GM18502 (cell line): Measurements from ENCODE around the gene PDZK1IP1.

ENCODE experiments used
- ATAC-seq: cut with Tn5 transposase; IDR thresholded peaks from one replicate; pipeline ENCODE4 v1.9.1; 2021; ENCODE audit warnings: mild to moderate bottlenecking; ENCODE audit not compliant: unreplicated experiment, poor library complexity

Gene PDZK1IP1

GRCh38 chr1:47189844-47190508 is at the start of gene PDZK1IP1:
Gene PDZK1IP1, minus strand, starts transcription at chr1:47190036. Its CDS starts 104 bp downstream, at chr1:47189932.
- ATAC-seq: no peak

- no peak for ATAC-seq
Observed at GRCh38 chr1:47238935-47239592, 49.2 kb upstream of the PDZK1IP1 start.

- ATAC-seq: no peak
Observed at GRCh38 chr1:47235806-47236205, 46.0 kb upstream of the PDZK1IP1 start.

GRCh38 chr1:47235241-47235681 is 45.4 kb upstream of the PDZK1IP1 start:
- ATAC-seq: no peak

GRCh38 chr1:47233186-47233585 is 43.4 kb upstream of the PDZK1IP1 start:
- ATAC-seq: no peak

- ATAC-seq: no peak
Observed at GRCh38 chr1:47232187-47232874, 42.5 kb upstream of the PDZK1IP1 start, which contains the start of gene TAL1. Gene TAL1, minus strand, starts transcription at chr1:47232225. Its CDS starts 6,337 bp downstream, at chr1:47225888.

- no peak for ATAC-seq
Observed at GRCh38 chr1:47231301-47232186, 41.7 kb upstream of the PDZK1IP1 start.

GRCh38 chr1:47230692-47231300 is 41.0 kb upstream of the PDZK1IP1 start:
- no peak for ATAC-seq

- no peak for ATAC-seq
Observed at GRCh38 chr1:47229886-47230691, 40.3 kb upstream of the PDZK1IP1 start.

GRCh38 chr1:47229031-47229885 is 39.4 kb upstream of the PDZK1IP1 start:
- no peak for ATAC-seq

- no peak for ATAC-seq
Observed at GRCh38 chr1:47228644-47229030, 38.8 kb upstream of the PDZK1IP1 start.

GRCh38 chr1:47227341-47228232 is 37.8 kb upstream of the PDZK1IP1 start:
- ATAC-seq: no peak

GRCh38 chr1:47226839-47227215 is 37.0 kb upstream of the PDZK1IP1 start:
- ATAC-seq: no peak

- no peak for ATAC-seq
Observed at GRCh38 chr1:47226121-47226838, 36.4 kb upstream of the PDZK1IP1 start.

- ATAC-seq: no peak
Observed at GRCh38 chr1:47225430-47226100, 35.7 kb upstream of the PDZK1IP1 start.
